Endothelial cell of umbilical vein (primary cell): ENCODE data around the gene IKZF1.
"Not testable (repeated sequence)": the region's sequence is repeated elsewhere in the genome, so short reads cannot be mapped to it uniquely, and the experiment has no call there.

Experiments used
- EZH2 ChIP-seq: IDR thresholded peaks from 2 replicates; pipeline ENCODE4 v1.6.1; 2012; ENCODE audit warnings: borderline replicate concordance, low read depth, mild to moderate bottlenecking, moderate library complexity, low read length, inconsistent platforms; ENCODE audit not compliant: severe bottlenecking
- JUN ChIP-seq: IDR thresholded peaks from 2 replicates; pipeline ENCODE4 v1.6.1; 2011; ENCODE audit warnings: borderline replicate concordance, low read depth; ENCODE audit not compliant: insufficient read length, insufficient read depth
- POLR2A ChIP-seq: IDR thresholded peaks from 2 replicates; pipeline ENCODE4 v1.6.1; 2012; ENCODE audit warnings: low read depth, mild to moderate bottlenecking, control low read depth, low read length
- TF ChIP-seq, protein P1 (sequence below), 2 donors: IDR thresholded peaks; 1 replicate in 1 of 2; 2 replicates in 1 of 2; pipeline ENCODE4 v1.5.1; 2011; ENCODE audit warnings: low read length in 2 of 2, mild to moderate bottlenecking in 2 of 2, moderate library complexity in 2 of 2, control low read depth in 1 of 2, inconsistent platforms in 1 of 2, low read depth in 1 of 2; ENCODE audit not compliant: insufficient read depth in 1 of 2; ENCODE audit errors: extremely low read depth in 1 of 2

DNA sequence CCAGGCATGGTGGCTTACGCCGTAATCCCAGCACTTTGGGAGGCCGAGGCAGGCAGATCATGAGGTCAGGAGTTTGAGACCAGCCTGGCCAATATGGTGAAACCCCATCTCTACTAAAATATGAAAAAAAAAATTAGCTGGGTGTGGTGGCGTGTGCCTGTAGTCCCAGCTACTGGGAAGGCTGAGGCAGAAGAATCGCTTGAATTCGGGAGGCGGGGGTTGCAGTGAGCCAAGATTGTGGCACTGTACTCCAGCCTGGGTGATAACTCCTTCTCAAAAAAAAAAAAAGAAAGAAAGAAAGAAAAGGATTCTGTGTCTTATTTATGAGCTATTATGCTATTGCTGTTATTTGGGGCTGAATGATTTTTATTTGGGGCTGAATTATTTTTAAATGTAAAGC is 35.0 kb downstream of the IKZF1 start:
- TF ChIP-seq EZH2, JUN, POLR2A: not testable (repeated sequence)
- TF ChIP-seq, protein P1, sequence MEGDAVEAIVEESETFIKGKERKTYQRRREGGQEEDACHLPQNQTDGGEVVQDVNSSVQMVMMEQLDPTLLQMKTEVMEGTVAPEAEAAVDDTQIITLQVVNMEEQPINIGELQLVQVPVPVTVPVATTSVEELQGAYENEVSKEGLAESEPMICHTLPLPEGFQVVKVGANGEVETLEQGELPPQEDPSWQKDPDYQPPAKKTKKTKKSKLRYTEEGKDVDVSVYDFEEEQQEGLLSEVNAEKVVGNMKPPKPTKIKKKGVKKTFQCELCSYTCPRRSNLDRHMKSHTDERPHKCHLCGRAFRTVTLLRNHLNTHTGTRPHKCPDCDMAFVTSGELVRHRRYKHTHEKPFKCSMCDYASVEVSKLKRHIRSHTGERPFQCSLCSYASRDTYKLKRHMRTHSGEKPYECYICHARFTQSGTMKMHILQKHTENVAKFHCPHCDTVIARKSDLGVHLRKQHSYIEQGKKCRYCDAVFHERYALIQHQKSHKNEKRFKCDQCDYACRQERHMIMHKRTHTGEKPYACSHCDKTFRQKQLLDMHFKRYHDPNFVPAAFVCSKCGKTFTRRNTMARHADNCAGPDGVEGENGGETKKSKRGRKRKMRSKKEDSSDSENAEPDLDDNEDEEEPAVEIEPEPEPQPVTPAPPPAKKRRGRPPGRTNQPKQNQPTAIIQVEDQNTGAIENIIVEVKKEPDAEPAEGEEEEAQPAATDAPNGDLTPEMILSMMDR (IDR thresholded peaks at IDR 0.05; ENCODE audit: extremely low read depth in 1 of 2, insufficient read depth in 1 of 2, low read depth in 1 of 2, low read length in 2 of 2): not testable (repeated sequence)
